Epidermal melanocyte (primary cell): Measurements from ENCODE around the gene C17orf107.
"Not testable (repeated sequence)": the region's sequence is repeated elsewhere in the genome, so short reads cannot be mapped to it uniquely, and the experiment has no call there.

Experiments used
- DNase-seq: peaks from one replicate; pipeline ENCODE4 v3.0.0; 2011; ENCODE audit warnings: low spot score; ENCODE audit not compliant: insufficient read length

Gene C17orf107

DNA sequence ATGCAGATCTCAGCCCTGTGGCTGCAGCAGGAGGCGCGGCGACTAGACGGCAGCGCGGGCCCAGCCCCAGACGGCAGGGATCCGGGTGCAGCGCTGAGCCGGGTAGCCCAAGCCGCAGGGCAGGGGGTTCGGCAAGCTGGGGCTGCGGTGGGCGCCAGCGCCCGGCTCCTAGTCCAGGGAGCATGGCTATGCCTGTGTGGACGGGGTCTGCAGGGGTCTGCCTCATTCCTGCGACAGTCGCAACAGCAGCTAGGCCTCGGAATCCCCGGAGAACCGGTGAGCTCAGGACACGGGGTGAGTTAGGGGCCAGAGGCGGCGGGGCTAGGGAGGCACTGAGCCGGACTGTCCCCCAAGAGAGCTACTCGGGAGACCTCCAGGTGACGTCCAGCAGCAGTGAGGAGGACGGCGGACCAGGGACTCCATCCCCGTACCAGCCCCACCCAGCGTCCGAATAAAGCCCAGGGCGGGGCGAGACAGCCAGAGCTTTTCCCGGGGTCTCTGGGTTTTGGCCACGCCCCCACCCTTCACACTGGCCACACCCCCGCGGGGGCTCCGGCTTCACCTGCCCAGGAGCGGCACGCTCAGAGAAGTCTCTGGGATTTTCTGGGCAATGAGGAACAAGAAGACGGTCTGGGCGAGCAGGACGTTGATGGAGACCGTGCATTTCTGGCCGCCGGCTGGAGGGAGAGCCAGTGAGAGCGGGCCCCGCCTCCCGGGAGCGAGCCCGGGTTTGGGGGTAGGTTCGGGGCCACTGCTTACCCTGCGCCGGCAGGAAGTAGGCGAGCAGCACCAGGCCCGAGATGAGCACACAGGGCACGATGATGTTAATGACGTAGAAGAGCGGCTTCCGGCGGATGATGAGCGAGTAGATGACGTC, 1.1 kb downstream of the C17orf107 start:
- peak; percentile 7 for DNase-seq

DNA sequence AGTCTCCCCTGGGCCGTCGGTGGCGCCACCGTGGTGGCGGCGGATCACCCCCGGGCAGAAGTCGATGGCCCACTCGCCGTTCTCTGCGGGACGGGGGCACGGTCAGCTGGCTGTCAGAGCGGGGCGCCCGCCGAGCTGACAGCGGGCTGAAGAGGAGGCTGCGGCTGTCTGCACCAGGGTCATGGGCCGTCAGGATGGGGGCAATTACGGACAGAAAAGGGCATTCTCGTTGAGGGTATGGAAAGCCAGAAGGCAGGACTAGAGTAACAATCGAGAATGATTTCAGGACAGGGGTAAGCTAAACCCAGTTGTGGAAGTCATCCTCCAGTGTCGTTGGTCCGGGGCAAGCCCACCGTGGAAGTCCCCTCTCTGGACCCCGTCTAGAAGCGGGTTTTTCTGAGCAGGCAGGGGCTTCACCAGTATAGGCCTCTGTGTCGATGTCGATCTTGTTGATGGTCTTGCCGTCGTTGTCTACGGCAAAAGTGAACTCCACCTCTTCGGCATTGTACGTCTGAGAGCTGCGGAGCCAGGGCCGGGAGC, 1.8 kb downstream of the C17orf107 start:
- DNase-seq = peak; percentile 6

GRCh38 chr17:4901648-4902344, 2.5 kb downstream of the C17orf107 start:
- no peak for DNase-seq

DNA sequence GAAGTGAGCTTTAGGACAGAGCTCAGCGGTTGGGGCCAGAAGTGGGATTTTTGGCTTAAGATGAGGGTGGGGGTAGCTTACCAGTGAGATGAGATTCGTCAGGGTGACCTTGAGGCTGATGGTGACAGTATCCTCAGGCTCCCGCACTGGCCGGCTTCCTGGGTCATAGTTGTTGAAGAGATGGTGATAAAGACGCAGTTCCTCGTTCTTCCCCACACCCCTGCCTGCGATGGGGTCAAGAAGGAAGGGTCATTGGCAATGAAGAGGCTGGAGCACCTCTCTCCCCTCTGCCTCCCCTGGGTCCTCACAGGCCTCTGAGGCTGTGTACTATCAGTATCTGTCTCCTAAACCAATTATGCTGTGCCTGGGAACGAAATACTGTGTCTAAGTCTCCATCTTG, 3.2 kb downstream of the C17orf107 start:
- DNase-seq = peak; percentile 3

DNA sequence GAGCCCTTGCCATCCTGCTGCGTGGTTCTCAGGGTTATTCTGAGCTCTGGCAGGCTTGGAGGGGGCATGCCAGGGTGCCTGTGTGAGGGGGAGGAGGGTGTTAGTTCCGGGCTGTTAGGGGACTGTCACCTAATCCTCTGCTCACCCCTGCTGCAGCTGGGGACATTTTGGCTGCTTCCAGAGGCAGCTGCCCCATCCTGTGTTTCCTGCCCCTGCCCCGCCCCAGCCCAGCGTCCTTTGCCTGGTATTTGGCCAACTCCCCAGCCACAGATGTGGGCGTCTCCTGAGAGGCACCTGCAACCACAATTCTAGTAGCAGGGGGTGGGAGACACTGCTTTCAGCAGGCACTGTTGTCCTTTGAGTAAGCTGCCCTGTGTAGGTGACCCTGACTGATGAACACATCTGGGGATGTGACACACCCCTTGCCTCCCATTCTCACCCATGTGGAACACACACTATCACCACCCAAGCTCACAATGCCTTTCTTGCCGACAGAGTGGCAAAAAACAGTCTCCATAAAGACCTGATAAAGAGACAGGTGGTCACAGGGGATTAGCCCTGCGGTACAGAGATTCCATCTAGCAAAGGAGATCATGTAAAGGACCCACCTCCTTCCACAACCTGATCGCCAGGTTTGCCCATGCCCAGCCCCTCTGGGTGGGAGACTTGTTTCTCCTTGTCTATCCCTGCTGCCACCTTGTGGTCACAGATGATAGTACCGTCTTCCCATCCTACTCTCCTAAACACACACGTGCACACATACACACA, 3.9 kb downstream of the C17orf107 start, which contains the start of gene CHRNE:
CHRNE (minus strand) TSS at position 48 of the 768 bp plus-strand sequence; CDS start at position 13, 35 bp downstream.
- DNase-seq = peak; percentile 12

- not testable (repeated sequence) for DNase-seq
These were observed 7.3 kb downstream of the C17orf107 start for GRCh38 chr17:4906642-4907041.

GRCh38 chr17:4908301-4908700, 9.0 kb downstream of the C17orf107 start:
- peak; percentile 17 for DNase-seq

DNA sequence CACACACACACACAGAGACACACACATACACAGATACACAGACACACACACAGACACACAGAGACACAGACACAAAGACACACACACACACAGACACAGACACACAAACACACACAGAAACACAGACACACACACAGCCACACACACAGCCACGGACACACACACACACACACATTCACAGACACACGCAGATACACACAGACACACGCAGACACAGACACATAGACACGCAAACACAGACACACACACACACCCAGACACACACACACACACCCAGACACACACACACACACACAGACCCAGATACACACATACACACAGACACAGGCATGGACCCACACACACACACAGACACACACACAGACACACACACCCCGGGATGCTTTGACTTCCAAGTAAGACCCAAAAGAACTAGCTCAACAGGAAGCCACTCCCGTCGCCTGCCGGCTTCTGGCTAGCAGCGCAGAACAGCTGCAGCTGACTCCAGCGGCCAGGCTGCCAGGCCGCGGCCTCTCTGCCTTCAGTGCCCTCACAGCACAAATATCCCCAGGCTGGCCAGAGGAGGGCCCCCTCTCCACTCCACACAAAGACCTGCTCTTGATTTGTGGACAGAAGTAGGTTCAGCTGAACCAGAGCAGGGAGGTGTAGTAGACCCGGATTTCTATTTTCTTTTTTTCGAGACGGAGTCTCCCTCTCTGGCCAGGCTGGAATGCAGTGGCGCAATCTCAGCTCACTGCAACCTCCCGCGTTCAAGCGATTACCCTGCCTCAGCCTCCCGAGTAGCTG, 9.6 kb downstream of the C17orf107 start:
- DNase-seq = peak; percentile 74

GRCh38 chr17:4913994-4914393, 14.7 kb downstream of the C17orf107 start:
- peak; percentile 3 for DNase-seq

GRCh38 chr17:4914551-4914950, 15.2 kb downstream of the C17orf107 start:
- DNase-seq = not testable (repeated sequence)

DNA sequence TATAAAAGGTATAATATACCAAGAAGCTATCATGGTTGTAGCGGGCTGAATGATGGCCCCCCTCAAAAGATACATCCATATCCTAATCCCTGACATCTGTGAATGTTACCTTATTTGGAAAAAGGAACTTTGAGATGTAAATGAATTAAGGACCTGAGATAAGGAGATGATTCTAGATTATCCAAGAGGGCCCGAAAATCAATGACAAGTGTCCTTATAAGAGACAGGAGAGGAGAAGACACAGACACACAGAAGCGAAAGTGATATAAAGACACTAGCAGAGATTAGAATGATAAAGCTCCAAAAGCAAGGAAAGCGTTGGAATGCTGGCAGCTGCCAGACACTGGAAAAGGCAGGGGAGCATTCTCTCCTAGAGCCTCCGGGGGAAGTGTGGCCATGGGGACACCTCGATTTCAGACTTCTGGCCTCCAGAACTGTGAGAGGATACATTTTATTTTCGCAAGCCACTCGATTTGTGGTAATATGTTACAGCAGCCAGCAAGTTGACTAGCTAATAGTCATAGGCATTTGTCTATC, 20.2 kb downstream of the C17orf107 start:
- peak; percentile 9 for DNase-seq

- DNase-seq = no peak
These were observed 21.2 kb downstream of the C17orf107 start for GRCh38 chr17:4920351-4921048.

DNA sequence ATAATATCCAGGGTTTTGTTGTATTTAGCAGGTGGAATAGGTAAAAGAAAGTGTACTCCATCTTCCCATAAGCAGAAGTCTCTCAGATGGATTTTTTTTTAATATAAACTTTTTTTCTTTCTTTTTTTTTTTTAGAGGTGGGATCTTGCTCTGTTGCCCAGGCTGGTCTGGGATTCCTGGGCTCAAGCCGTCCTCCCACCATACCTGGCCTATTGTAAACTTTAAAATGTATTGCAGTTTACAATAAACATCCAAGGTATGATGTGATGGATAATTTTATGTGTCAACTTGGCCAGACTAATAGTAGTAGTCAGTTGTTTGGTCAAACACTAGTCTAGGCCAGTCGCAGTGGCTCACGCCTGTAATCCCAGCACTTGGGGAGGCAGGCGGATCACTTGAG, 22.0 kb downstream of the C17orf107 start:
- no peak for DNase-seq

DNA sequence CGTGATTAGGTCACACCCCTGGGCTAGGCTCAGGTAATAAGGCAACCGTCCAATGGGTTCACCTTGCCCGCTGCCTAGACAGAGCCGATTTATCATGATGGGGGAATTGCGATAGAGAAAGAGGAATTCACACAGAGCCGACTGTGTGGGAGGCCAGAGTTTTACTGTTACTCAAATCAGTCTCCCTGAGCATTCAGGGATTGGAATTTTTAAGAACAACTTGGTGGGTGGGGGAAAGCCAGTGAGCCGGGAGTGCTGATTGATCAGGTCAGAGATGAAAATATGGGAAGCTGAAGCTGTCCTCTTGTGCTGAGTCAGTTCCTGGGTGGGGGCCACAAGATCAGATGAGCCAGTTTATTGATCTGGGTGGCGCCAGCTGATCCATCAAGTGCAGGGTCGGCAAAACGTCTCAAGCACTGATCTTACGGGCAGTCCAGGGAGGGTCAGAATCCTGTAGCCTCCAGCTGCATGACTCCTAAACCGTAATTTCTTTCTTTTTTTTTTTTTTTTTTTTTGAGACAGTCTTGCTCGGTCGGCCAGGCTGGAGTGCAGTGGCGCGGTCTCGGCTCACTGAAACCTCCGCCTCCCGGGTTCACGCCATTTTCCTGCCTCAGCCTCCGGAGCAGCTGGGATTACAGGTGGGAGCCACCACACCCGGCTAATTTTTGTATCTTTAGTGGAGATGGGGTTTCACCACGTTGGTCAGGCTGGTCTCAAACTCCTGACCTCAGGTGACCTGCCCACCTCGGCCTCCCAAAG, 27.4 kb downstream of the C17orf107 start:
- DNase-seq = not testable (repeated sequence)

DNA sequence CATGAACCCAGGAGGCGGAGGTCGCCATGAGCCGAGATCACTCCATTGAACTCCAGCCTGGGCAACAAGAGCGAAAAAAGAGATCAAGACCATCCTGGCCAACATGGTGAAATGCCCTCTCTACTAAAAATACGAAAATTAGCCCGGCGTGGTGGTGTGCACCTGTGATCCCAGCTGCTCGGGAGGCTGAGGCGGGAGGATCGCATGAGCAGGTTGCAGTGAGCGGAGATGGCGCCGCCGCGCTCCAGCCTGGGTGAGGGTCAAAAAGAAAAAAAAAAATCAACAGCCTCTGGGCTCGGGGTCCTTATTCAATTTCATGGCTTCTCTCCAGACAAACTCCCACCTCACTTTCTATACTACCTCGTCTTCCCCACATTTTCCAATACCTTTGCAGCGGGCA, 29.5 kb downstream of the C17orf107 start:
- DNase-seq = no peak

DNA sequence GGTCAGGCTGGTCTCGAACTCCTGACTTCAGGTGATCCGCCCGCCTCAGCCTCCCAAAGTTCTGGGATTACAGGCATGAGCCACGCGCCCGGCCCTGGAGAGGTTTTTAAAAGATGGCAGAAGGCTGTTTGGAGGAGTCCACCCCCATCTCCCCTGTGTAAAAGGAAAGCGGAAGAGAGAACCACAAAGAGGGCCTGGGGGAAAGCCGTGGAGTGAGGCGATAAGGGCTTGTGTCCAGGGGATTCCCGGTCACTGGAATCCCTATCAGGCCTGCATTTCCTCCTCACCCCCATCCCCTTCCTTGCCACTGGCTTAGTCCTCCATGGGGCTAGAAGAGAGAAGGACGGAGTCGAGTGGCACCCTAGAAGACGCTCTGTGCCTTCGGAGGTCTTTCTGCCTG, 32.6 kb downstream of the C17orf107 start, which contains the start of gene GP1BA:
GP1BA (plus strand) TSS at position 315 of the 400 bp plus-strand sequence. CDS start 328 bp downstream, outside the sequence.
- DNase-seq = no peak

GRCh38 chr17:4932756-4933155, 33.4 kb downstream of the C17orf107 start:
- DNase-seq = no peak

DNA sequence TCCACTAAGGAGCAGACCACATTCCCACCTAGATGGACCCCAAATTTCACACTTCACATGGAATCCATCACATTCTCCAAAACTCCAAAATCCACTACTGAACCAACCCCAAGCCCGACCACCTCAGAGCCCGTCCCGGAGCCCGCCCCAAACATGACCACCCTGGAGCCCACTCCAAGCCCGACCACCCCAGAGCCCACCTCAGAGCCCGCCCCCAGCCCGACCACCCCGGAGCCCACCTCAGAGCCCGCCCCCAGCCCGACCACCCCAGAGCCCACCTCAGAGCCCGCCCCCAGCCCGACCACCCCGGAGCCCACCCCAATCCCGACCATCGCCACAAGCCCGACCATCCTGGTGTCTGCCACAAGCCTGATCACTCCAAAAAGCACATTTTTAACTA, 34.3 kb downstream of the C17orf107 start:
- DNase-seq = no peak
